ENCODE data around the gene PNLDC1. TPM values are rescaled to one million over a fixed set of nuclear protein-coding genes. Genes with fewer than 3 reads are reported as not detected.
"Not testable (repeated sequence)": the region's sequence is repeated elsewhere in the genome, so short reads cannot be mapped to it uniquely, and the experiment has no call there.

PNLDC1 gene
- total RNA-seq, 1 donor from 2014 or later: 0.49 TPM

DNA sequence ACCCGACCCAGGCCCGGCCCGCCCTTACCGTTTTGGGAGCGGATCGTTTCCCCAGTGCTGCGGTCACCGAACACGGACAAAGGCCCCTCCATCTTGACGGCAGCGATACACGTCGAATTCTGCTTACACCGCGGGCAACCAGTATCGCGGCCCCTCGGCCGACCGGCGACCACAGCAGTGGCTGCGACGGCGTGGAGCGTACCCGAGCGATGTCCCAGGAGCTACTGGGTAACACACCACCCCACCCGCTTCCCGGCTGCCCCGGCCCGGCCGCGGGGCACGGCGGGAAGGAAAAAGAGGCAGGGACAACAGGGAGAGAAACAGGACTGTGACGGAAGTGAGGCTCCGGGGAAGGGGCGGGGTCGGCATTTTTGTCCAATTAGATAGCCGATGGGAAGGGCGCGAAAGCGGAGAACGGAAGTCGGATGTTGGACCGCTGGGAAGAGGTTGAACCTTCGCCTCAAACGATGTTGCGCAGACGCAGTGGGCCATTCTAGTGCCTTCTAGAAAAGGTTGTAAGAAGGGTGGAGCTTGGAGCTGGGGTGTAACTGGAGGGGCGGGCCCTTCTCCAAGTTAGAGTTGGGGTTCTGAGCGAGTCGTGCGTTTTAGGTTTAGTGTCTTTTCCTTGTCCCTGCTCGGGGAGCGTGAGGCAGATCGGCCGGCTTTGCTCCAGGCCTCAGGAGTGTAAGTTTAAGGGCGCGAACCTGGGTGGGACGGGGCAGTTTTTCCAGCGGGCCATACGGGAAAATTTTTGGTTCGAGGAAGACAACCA is 10.5 kb upstream of the PNLDC1 start, which contains the start of gene TCP1:
Gene TCP1, minus strand, starts transcription at position 226 of the 772 bp plus-strand sequence. Its CDS starts 134 bp downstream, at position 92.
- Mint-ChIP-seq H3K27ac (ENCODE audit: unreplicated experiment) (peak within 1 kb of the TSS; percentile 98), H3K4me1 (peaks cover 59% of the 10 kb centered on the region), H3K9me3 (no peaks in the 10 kb centered on the region), H3K36me3 (ENCODE audit: low read depth) (peaks cover 25% of the 10 kb centered on the region), H3K4me3 (peak within 1 kb of the TSS; percentile 98), H3K27me3 (ENCODE audit: low read depth) (peaks cover 2% of the 10 kb centered on the region)
- DNase-seq (ENCODE audit: low read depth, low spot score): peak; percentile 97
- no peak for TF ChIP-seq CTCF (conservative IDR thresholded peaks at IDR 0.05)

DNA sequence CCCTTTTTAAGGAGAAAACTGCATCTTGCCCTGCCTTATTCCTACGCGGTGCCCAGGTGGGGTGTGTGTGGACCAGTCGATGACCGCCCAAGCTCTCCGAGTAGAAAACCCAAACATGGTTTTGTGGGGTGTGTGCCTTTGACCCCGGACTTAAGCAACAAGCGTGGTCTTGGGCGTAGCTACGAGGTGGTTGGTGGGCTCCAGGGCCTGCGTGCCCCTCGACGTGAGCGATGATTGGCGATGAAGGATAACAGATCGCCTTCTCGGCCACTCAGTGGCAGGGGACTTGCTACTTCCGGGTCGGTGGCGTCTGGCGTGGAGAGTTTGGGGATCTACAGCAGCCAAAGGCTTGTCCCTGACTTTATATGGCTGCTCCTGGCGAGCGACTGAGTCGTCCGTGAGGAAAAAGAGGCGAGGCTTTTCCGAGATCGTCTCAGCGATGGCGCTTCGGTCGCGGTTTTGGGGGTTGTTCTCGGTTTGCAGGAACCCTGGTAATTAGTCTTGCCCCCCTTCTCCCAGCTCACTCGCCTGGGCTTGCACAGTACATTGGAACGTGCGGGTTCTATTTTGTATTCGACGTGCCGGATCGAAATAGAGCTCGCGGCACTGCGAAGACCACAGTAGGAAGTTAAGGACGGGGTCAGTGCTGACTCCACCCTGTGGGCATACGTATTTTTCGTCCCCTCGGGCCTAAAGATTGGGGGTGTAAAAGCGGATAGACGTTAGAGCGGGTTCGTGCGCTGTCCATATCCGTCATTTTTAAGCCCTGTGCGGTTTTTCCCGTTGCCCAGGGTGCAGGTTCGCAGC is 9.7 kb upstream of the PNLDC1 start, which contains the start of gene MRPL18:
Gene MRPL18, plus strand, starts transcription at position 319 of the 807 bp plus-strand sequence. Its CDS starts 121 bp downstream, at position 440.
- peak; percentile 74 for DNase-seq (ENCODE audit: low read depth, low spot score)
- H3K36me3 Mint-ChIP-seq (ENCODE audit: low read depth): peaks cover 19% of the 10 kb centered on the region
- peaks cover 2% of the 10 kb centered on the region for H3K27me3 Mint-ChIP-seq (ENCODE audit: low read depth)
- H3K4me3 Mint-ChIP-seq: peak within 1 kb of the TSS; percentile 98
- H3K9me3 Mint-ChIP-seq: no peaks in the 10 kb centered on the region
- peak within 1 kb of the TSS; percentile 98 for H3K27ac Mint-ChIP-seq (ENCODE audit: unreplicated experiment)
- peaks cover 56% of the 10 kb centered on the region for H3K4me1 Mint-ChIP-seq
- no peak for TF ChIP-seq CTCF (conservative IDR thresholded peaks at IDR 0.05)

GRCh38 chr6:159790956-159791598 is 9.0 kb upstream of the PNLDC1 start:
- Mint-ChIP-seq H3K27me3 (ENCODE audit: low read depth) (peaks cover 2% of the 10 kb centered on the region), H3K9me3 (no peaks in the 10 kb centered on the region), H3K4me1 (peaks cover 52% of the 10 kb centered on the region), H3K36me3 (ENCODE audit: low read depth) (peaks cover 18% of the 10 kb centered on the region), H3K4me3 (peak overlapping the region; percentile 98), H3K27ac (ENCODE audit: unreplicated experiment) (peak overlapping the region; percentile 98)
- TF ChIP-seq CTCF (conservative IDR thresholded peaks at IDR 0.05): no peak
- no peak for DNase-seq (ENCODE audit: low read depth, low spot score)

GRCh38 chr6:159794976-159795375 is 5.1 kb upstream of the PNLDC1 start:
- H3K4me3 Mint-ChIP-seq; H3K27me3 Mint-ChIP-seq (ENCODE audit: low read depth); DNase-seq (ENCODE audit: low read depth, low spot score); H3K9me3 Mint-ChIP-seq; H3K27ac Mint-ChIP-seq (ENCODE audit: unreplicated experiment): not testable (repeated sequence)
- Mint-ChIP-seq H3K36me3 (ENCODE audit: low read depth) (peaks cover 19% of the 10 kb centered on the region), H3K4me1 (peaks cover 25% of the 10 kb centered on the region)

DNA sequence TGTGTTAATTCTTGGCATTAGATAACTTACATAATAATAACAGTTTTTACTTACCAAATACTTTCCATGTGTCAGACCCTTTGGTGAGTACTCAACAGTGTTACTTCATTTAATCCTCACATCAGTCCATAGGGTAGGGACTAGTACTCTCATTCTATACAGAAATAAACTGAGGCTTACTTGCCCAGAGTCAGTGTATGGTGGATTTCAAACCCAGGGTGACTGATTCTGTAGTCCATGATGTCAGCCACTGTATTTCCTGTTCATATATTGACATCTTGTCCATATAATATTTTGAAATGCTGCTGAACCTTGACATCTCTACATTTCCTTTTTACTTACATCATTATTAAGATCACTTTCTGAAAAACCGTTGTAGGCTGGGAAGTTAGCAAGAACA is 2.5 kb upstream of the PNLDC1 start:
- TF ChIP-seq CTCF (conservative IDR thresholded peaks at IDR 0.05): no peak
- DNase-seq (ENCODE audit: low read depth, low spot score): no peak
- Mint-ChIP-seq H3K9me3 (no peaks in the 10 kb centered on the region), H3K27me3 (ENCODE audit: low read depth) (no peaks in the 10 kb centered on the region), H3K4me1 (no peaks in the 10 kb centered on the region), H3K36me3 (ENCODE audit: low read depth) (peaks cover 12% of the 10 kb centered on the region), H3K27ac (ENCODE audit: unreplicated experiment) (no peak overlapping the region), H3K4me3 (no peak overlapping the region)
